GM18508 (cell line): Measurements from ENCODE around the gene FEZF1.
"Not testable (repeated sequence)": the region's sequence is repeated elsewhere in the genome, so short reads cannot be mapped to it uniquely, and the experiment has no call there.

Source experiments
- ATAC-seq: cut with Tn5 transposase; IDR thresholded peaks from one replicate; pipeline ENCODE4 v1.9.1; 2021; ENCODE audit warnings: moderate number of reproducible peaks; ENCODE audit not compliant: insufficient read depth, unreplicated experiment

Gene FEZF1

GRCh38 chr7:122309421-122309820 lies 4.9 kb upstream of the FEZF1 start:
- no peak for ATAC-seq

- no peak for ATAC-seq
These were observed 2.7 kb upstream of the FEZF1 start for GRCh38 chr7:122307228-122307621.

GRCh38 chr7:122306320-122307227 lies 2.0 kb upstream of the FEZF1 start:
- ATAC-seq = no peak

GRCh38 chr7:122305475-122306319 lies 1.1 kb upstream of the FEZF1 start:
- no peak for ATAC-seq

- no peak for ATAC-seq
These were observed 459 bp upstream of the FEZF1 start for GRCh38 chr7:122304996-122305421.

GRCh38 chr7:122303531-122304318 lies 825 bp downstream of the FEZF1 start:
- ATAC-seq = no peak

GRCh38 chr7:122302761-122303530 lies 1.6 kb downstream of the FEZF1 start:
- no peak for ATAC-seq

GRCh38 chr7:122301858-122302760 lies 2.4 kb downstream of the FEZF1 start:
- ATAC-seq = no peak

GRCh38 chr7:122300956-122301833 lies 3.4 kb downstream of the FEZF1 start:
- no peak for ATAC-seq

- no peak for ATAC-seq
These were observed 4.2 kb downstream of the FEZF1 start for GRCh38 chr7:122300211-122300932.

GRCh38 chr7:122299624-122300210 lies 4.8 kb downstream of the FEZF1 start:
- ATAC-seq = no peak

GRCh38 chr7:122298618-122299017 lies 5.9 kb downstream of the FEZF1 start:
- no peak for ATAC-seq

- ATAC-seq = no peak
These were observed 6.4 kb downstream of the FEZF1 start for GRCh38 chr7:122298131-122298530.

GRCh38 chr7:122291189-122291588 lies 13.4 kb downstream of the FEZF1 start:
- no peak for ATAC-seq

GRCh38 chr7:122290476-122290875 lies 14.1 kb downstream of the FEZF1 start:
- ATAC-seq = no peak

GRCh38 chr7:122289426-122289825 lies 15.1 kb downstream of the FEZF1 start:
- no peak for ATAC-seq

- not testable (repeated sequence) for ATAC-seq
These were observed 19.9 kb downstream of the FEZF1 start for GRCh38 chr7:122284608-122285007.
